H1 (cell line): ENCODE results near the gene KCNJ9. TPM values are rescaled to one million over a fixed set of nuclear protein-coding genes. Genes with fewer than 3 reads are reported as not detected.

Experiments
- CTCF ChIA-PET: fragments of 300-600 bp; sonication (Branson Sonifier 250); formaldehyde crosslinking; loops from one replicate; lab custom pipeline; 2021; ENCODE audit not compliant: partially characterized antibody; lab: Charles Lee
- POLR2A ChIA-PET: fragments of 300-600 bp; sonication (Branson Sonifier 250); formaldehyde crosslinking; loops from one replicate; lab custom pipeline; 2021; ENCODE audit warnings: inconsistent platforms; ENCODE audit not compliant: partially characterized antibody; lab: Charles Lee
- DNase-seq, 2 experiments: peaks; one replicate each; pipeline versions ENCODE4 v3.0.0 to v3.0.0-alpha.2; 2010 to 2022; ENCODE audit warnings: low spot score in 2 of 2, low read depth in 1 of 2, mixed read lengths in 1 of 2
- FAIRE-seq: peaks from 2 replicates; lab custom pipeline; 2011; peaks lifted over from hg19 to GRCh38; lab: Jason Lieb, UNC
- H2AFZ ChIP-seq: 2 replicates; pipeline ENCODE4 v1.8.1; 2012; ENCODE audit warnings: low read length, inconsistent platforms
- H2AK5ac ChIP-seq: 2 replicates; pipeline ENCODE4 v1.6.1; 2013; ENCODE audit warnings: low read depth, low read length
- H2BK120ac ChIP-seq: replicated peaks from 2 replicates; pipeline ENCODE3; 2013; ENCODE audit warnings: low read depth, low read length, inconsistent platforms
- H2BK12ac ChIP-seq: 2 replicates; pipeline ENCODE4 v1.6.1; 2013; ENCODE audit warnings: low read depth, low read length
- H2BK15ac ChIP-seq: 2 replicates; pipeline ENCODE4 v1.6.1; 2013; ENCODE audit warnings: low read length
- H2BK20ac ChIP-seq: 2 replicates; pipeline ENCODE4 v1.6.1; 2013; ENCODE audit warnings: low read length
- H2BK5ac ChIP-seq: 2 replicates; pipeline ENCODE4 v1.6.1; 2013; ENCODE audit warnings: low read depth, low read length
- H3K14ac ChIP-seq: 2 replicates; pipeline ENCODE4 v1.6.1; 2013; ENCODE audit warnings: inconsistent platforms; ENCODE audit not compliant: insufficient read length
- H3K18ac ChIP-seq: 2 replicates; pipeline ENCODE4 v1.6.1; 2013; ENCODE audit warnings: low read length; ENCODE audit errors: extremely low read depth
- H3K23ac ChIP-seq: 2 replicates; pipeline ENCODE4 v1.6.1; 2013; ENCODE audit warnings: inconsistent platforms; ENCODE audit not compliant: insufficient read length
- H3K23me2 ChIP-seq: 2 replicates; pipeline ENCODE4 v1.6.1; 2013; ENCODE audit warnings: low read depth, low read length
- H3K27ac ChIP-seq: 2 replicates; pipeline ENCODE4 v1.6.1; 2011; ENCODE audit warnings: low read depth, low read length, inconsistent platforms
- H3K27me3 ChIP-seq, 4 experiments: replicated peaks in 1 of 4; 1 replicate in 1 of 4; 2 replicates in 3 of 4; pipeline versions ENCODE4 v1.6.1 to v1.8.1; 2011 to 2013; ENCODE audit warnings: low read length in 3 of 4, mild to moderate bottlenecking in 3 of 4, inconsistent platforms in 2 of 4, mixed read lengths in 2 of 4, moderate library complexity in 1 of 4; ENCODE audit not compliant: control insufficient read depth in 3 of 4, insufficient read depth in 3 of 4; ENCODE audit errors: extremely low read depth in 1 of 4
- H3K36me3 ChIP-seq, 4 experiments: 2 replicates each; pipeline versions ENCODE4 v1.6.1 to v1.8.1; 2011 to 2013; ENCODE audit warnings: mild to moderate bottlenecking in 4 of 4, low read length in 3 of 4, moderate library complexity in 2 of 4, control low read depth in 1 of 4, inconsistent platforms in 1 of 4; ENCODE audit not compliant: insufficient read depth in 4 of 4, control insufficient read depth in 2 of 4
- H3K4ac ChIP-seq: replicated peaks from 2 replicates; pipeline ENCODE3; 2013; ENCODE audit warnings: low read length, low read depth, mixed read lengths, inconsistent platforms; ENCODE audit not compliant: insufficient read length
- H3K4me1 ChIP-seq, 4 experiments: replicated peaks in 1 of 4; 1 replicate in 1 of 4; 2 replicates in 3 of 4; pipeline versions ENCODE4 v1.6.1 to v1.8.1; 2011 to 2013; ENCODE audit warnings: low read length in 3 of 4, inconsistent platforms in 2 of 4, mixed read lengths in 1 of 4; ENCODE audit not compliant: insufficient read depth in 4 of 4, control insufficient read depth in 3 of 4
- H3K4me2 ChIP-seq, 2 experiments: 2 replicates each; pipeline versions ENCODE4 v1.6.1 to v1.8.1; 2011 to 2013; ENCODE audit warnings: low read depth in 2 of 2, low read length in 2 of 2, control low read depth in 1 of 2, inconsistent platforms in 1 of 2, mild to moderate bottlenecking in 1 of 2; ENCODE audit not compliant: insufficient read depth in 1 of 2
- H3K4me3 ChIP-seq, 4 experiments: fragments of 200-600, 300-600 bp in 1 of 4; sonication (generic), shearing (Covaris generic), sonication (Bioruptor Twin) in 1 of 4; 2 replicates each; pipeline versions ENCODE4 v1.5.1 to v1.8.1; 2011 to 2016; ENCODE audit warnings: low read length in 4 of 4, low read depth in 3 of 4, control low read depth in 2 of 4, inconsistent platforms in 2 of 4, mild to moderate bottlenecking in 2 of 4, mixed read lengths in 1 of 4, moderate library complexity in 1 of 4; ENCODE audit not compliant: insufficient read depth in 2 of 4; ENCODE audit errors: extremely low read depth in 1 of 4
- H3K56ac ChIP-seq: replicated peaks from 2 replicates; pipeline ENCODE3; 2013; ENCODE audit warnings: low read depth, mild to moderate bottlenecking, mixed read lengths, low read length, inconsistent platforms; ENCODE audit not compliant: insufficient read length
- H3K79me1 ChIP-seq: 2 replicates; pipeline ENCODE4 v1.6.1; 2013; ENCODE audit warnings: low read depth, low read length, control low read depth
- H3K79me2 ChIP-seq, 2 experiments: 2 replicates each; pipeline versions ENCODE4 v1.6.1 to v1.8.1; 2012 to 2013; ENCODE audit warnings: low read length in 2 of 2, mild to moderate bottlenecking in 2 of 2, inconsistent platforms in 1 of 2; ENCODE audit not compliant: insufficient read depth in 2 of 2, control insufficient read depth in 1 of 2
- H3K9ac ChIP-seq, 4 experiments: replicated peaks in 1 of 4; 1 replicate in 1 of 4; 2 replicates in 3 of 4; pipeline versions ENCODE4 v1.6.1 to v1.8.1; 2011 to 2013; ENCODE audit warnings: low read depth in 3 of 4, low read length in 3 of 4, control low read depth in 2 of 4, mild to moderate bottlenecking in 2 of 4, moderate library complexity in 2 of 4, inconsistent platforms in 1 of 4; ENCODE audit errors: extremely low read depth in 1 of 4
- H3K9me3 ChIP-seq, 2 experiments: 2 replicates each; pipeline versions ENCODE4 v1.6.1 to v1.8.1; 2012 to 2013; ENCODE audit warnings: mild to moderate bottlenecking in 2 of 2, moderate library complexity in 2 of 2, control low read depth in 1 of 2, inconsistent platforms in 1 of 2, low read depth in 1 of 2, low read length in 1 of 2, mixed read lengths in 1 of 2; ENCODE audit not compliant: insufficient read depth in 2 of 2
- H4K20me1 ChIP-seq, 2 experiments: replicated peaks in 1 of 2; 2 replicates each; pipeline versions ENCODE3 to v1.8.1; 2011 to 2013; ENCODE audit warnings: inconsistent platforms in 2 of 2, low read length in 2 of 2, mild to moderate bottlenecking in 1 of 2; ENCODE audit not compliant: insufficient read depth in 2 of 2, control insufficient read depth in 1 of 2
- H4K5ac ChIP-seq: 2 replicates; pipeline ENCODE4 v1.6.1; 2013; ENCODE audit warnings: low read length, low read depth, mixed read lengths, inconsistent platforms; ENCODE audit not compliant: insufficient read length
- H4K8ac ChIP-seq: 2 replicates; pipeline ENCODE4 v1.8.0; 2013; ENCODE audit warnings: mild to moderate bottlenecking, moderate library complexity, low read length, inconsistent platforms; ENCODE audit not compliant: insufficient read depth; ENCODE audit errors: extremely low read depth
- H4K91ac ChIP-seq: replicated peaks from 2 replicates; pipeline ENCODE3; 2013; ENCODE audit warnings: low read length, mixed read lengths, inconsistent platforms; ENCODE audit not compliant: insufficient read length
- ASH2L ChIP-seq: fragments of 200-600, 300-600 bp; sonication (generic); IDR thresholded peaks from one replicate; pipeline ENCODE4 v1.7.1; 2017; ENCODE audit warnings: low read length
- BACH1 ChIP-seq: IDR thresholded peaks from 2 replicates; pipeline ENCODE4 v1.6.1; 2012; ENCODE audit warnings: low read length, improper control_type of control experiment
- BCL11A ChIP-seq, 2 experiments: IDR thresholded peaks; one replicate each; pipeline ENCODE4 v1.6.1; 2011; ENCODE audit warnings: low read depth in 2 of 2, low read length in 2 of 2, mild to moderate bottlenecking in 2 of 2
- EGR1 ChIP-seq: IDR thresholded peaks from 2 replicates; pipeline ENCODE4 v1.6.1; 2011; ENCODE audit warnings: low read depth, low read length, borderline replicate concordance
- FOSL1 ChIP-seq: IDR thresholded peaks from 2 replicates; pipeline ENCODE4 v1.6.1; 2011; ENCODE audit warnings: mild to moderate bottlenecking, low read depth, low read length, moderate library complexity; ENCODE audit not compliant: insufficient read depth
- GABPA ChIP-seq: IDR thresholded peaks from 2 replicates; pipeline ENCODE4 v1.6.1; 2011; ENCODE audit warnings: mild to moderate bottlenecking, low read length, moderate library complexity, borderline replicate concordance; ENCODE audit not compliant: insufficient read depth
- RAD21 ChIP-seq, 2 experiments: IDR thresholded peaks in 1 of 2; conservative IDR thresholded peaks in 1 of 2; 2 replicates each; pipeline ENCODE4 v1.6.1; 2011; ENCODE audit warnings: low read depth in 2 of 2, low read length in 2 of 2, improper control_type of control experiment in 1 of 2, inconsistent platforms in 1 of 2, mild to moderate bottlenecking in 1 of 2, moderate library complexity in 1 of 2
- SP1 ChIP-seq: IDR thresholded peaks from 2 replicates; pipeline ENCODE4 v1.6.1; 2011; ENCODE audit warnings: low read depth, low read length
- TEAD4 ChIP-seq: IDR thresholded peaks from 2 replicates; pipeline ENCODE4 v1.6.1; 2012; ENCODE audit warnings: low read depth, low read length, inconsistent platforms, mixed read lengths
- WGBS, 2 experiments: shearing (Covaris generic) in 1 of 2; methylation state at CpG; one replicate each; pipeline versions ENCODE4 v1.1.6 to v1.1.7; 2013 to 2015; ENCODE audit warnings: low lambda C conversion rate in 2 of 2, mixed read lengths in 2 of 2, inconsistent platforms in 1 of 2, low coverage in 1 of 2, missing lambda C conversion rate in 1 of 2; ENCODE audit not compliant: insufficient replicate concordance in 2 of 2, insufficient coverage in 1 of 2, insufficient read length in 1 of 2; ENCODE audit errors: extremely low coverage in 1 of 2, missing lambda C conversion rate in 1 of 2; 5-methylcytosine and 5-hydroxymethylcytosine counted together
- polyA plus RNA-seq, 7 experiments: library from polyadenylated mRNA; depleted of rRNA in 3 of 7; stranded (reverse) in 5 of 7; unstranded in 2 of 7; fragments of >200 nt in 5 of 7; fragments of 200-250 nt in 2 of 7; gene quantifications; 1 replicate in 5 of 7; 2 replicates in 1 of 7; 4 replicates in 1 of 7; pipeline versions ENCODE4 v1.2.1 to v1.2.3, GENCODE V29; 2011 to 2013; ENCODE audit warnings: missing spikeins in 2 of 7, mixed read lengths in 2 of 7
- total RNA-seq: library from RNA; stranded (reverse); fragmentation: NEBNext Ultra II Directional; extraction: Animal tissue kit (Norgen Biotek cat#: 25700); gene quantifications from 2 replicates; pipeline ENCODE4 v1.2.1, GENCODE V29; 2021

The KCNJ9 gene
- total and polyA plus RNA-seq, 2 of the 8 experiments (the other 6 are each of a cell fraction or from before 2014, with no cell fraction given), result 0.02 to 0.13 TPM

DNA sequence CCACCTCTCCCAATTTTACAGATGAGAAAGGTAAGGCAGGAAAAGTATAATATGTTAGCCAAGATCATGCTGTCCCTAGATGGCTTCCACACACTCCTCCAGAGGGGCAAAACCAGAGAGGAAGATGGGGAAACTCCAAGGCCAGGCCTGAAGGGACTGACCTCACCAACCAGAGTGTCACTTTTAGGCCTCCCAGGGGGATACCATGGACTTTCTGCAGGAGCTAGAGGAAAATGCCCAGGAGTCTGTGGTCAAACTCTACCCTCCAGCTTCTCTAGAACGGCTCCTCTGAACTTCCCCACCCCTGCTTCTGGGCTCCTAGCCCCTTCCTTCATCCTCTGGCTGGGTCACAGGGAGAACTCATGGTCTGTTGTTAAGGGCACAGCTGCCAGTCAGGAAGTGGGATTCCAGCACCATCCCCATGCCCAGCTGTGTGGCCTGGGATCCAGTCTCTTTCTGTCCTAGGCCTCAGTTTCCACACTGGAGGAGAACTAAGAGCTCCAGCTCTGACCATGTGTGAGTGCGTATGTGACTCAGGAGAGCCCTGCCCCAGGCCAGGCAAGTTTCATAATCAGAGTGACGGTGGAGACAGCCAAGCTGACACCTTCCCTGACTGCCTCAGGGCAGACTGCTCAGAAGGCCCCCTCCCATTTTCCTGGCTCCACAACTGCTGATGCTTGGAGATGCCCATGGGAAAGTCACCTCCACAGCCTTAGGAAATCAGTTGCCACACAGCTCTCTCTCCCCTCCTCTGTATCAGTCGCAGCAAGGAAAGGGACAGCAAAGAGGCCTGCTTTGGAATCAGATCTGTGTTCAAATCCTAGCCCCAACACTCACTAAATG, 15.2 kb downstream of the KCNJ9 start:
- Histone ChIP-seq H3K9ac (0 out of 7 replicates have a peak overlapping the region, but pooled peaks of 1 of the 4 experiments have one; percentile 11), H2BK15ac (peak overlapping the region; percentile 82), H4K20me1 (peaks cover 0 to 4% of the 10 kb centered on the region in 2 experiments), H3K36me3 (peaks cover 7 to 32% (median 20%) of the 10 kb centered on the region in 4 experiments), H3K4me2 (peak overlapping the region; percentile 71 to 96), H2AFZ (no peak overlapping the region), H3K56ac (no peak overlapping the region), H2AK5ac (peak overlapping the region; percentile 75; the same call in 1 of the 2 replicates), H3K79me1 (peaks cover 14% of the 10 kb centered on the region), H2BK120ac (peak overlapping the region; percentile 44), H3K23me2 (peaks cover 19% of the 10 kb centered on the region), H2BK12ac (peak overlapping the region; percentile 95; the same call in 1 of the 2 replicates), H4K5ac (peak overlapping the region; percentile 39), H3K27me3 (no peaks in the 10 kb centered on the region), H4K8ac (peak overlapping the region; percentile 7; the same call in 1 of the 2 replicates), H2BK5ac (peak overlapping the region; percentile 87), H3K27ac (peak overlapping the region; percentile 73), H3K4me1 (peaks cover 9 to 45% (median 31%) of the 10 kb centered on the region in 4 experiments), H4K91ac (peak overlapping the region; percentile 67), H3K79me2 (peaks cover 0 to 36% of the 10 kb centered on the region in 2 experiments; a peak in 2 of 4 replicates), H3K9me3 (no peaks in the 10 kb centered on the region; a peak in 1 of 4 replicates), H3K14ac (no peak overlapping the region), H2BK20ac (peak overlapping the region; percentile 68), H3K4me3 (peak overlapping the region in 3 of 4 experiments; percentile 16 to 92 (median 81); a peak in 5 of 8 replicates), H3K4ac (peak overlapping the region; percentile 5), H3K23ac (no peak overlapping the region), H3K18ac (peak overlapping the region; percentile 84)
- CTCF ChIA-PET, result interaction anchor here (0.7 to 50.1 kb wide), 17 partner anchors 9 to 152 kb away, joined by 3 to 1874 read pairs (median 5); partner anchors contain the start of genes CASQ1, KCNJ10 and KCNJ9
- WGBS, 2 experiments, result 80% methylated on average over 4 of the region's 4 CpGs; no CpG with 5 or more reads in 1 of the 2 experiments
- DNase-seq, result no peak
- FAIRE-seq, result no peak
- POLR2A ChIA-PET, result interaction anchor here (1.2 to 5.1 kb wide), 12 partner anchors 8 to 178 kb away, joined by 3 to 39 read pairs (median 5); partner anchors contain the start of genes ATP1A2, DCAF8, KCNJ10 and KCNJ9
- TF ChIP-seq ASH2L, result no peak
- no peak for TF ChIP-seq BCL11A (IDR thresholded peaks at IDR 0.05; ENCODE audit: low read depth in 2 of 2, low read length in 2 of 2)
- no peak for TF ChIP-seq BACH1
- TF ChIP-seq GABPA, result no peak
- TF ChIP-seq RAD21 (IDR thresholded peaks at IDR 0.05 in 1 of 2, conservative IDR thresholded peaks at IDR 0.05 in 1 of 2; ENCODE audit: low read depth in 2 of 2, low read length in 2 of 2), result no peak
- no peak for TF ChIP-seq EGR1
- no peak for TF ChIP-seq FOSL1
- no peak for TF ChIP-seq SP1
- TF ChIP-seq TEAD4, result no peak
